Suprapubic skin (tissue), 4 donors: ENCODE data around the gene OSBP2.

ENCODE experiments used
- POLR2A ChIP-seq, 2 donors: fragments of 450-650 bp; IDR thresholded peaks; one replicate each; pipeline ENCODE4 v1.6.1; 2017; ENCODE audit warnings: antibody characterized with exemption in 2 of 2, mild to moderate bottlenecking in 2 of 2, moderate library complexity in 2 of 2
- POLR2AphosphoS5 ChIP-seq, 3 donors: sonication (generic); formaldehyde crosslinking; IDR thresholded peaks; one replicate each; pipeline ENCODE4 v1.6.1; 2017; ENCODE audit warnings: antibody characterized with exemption in 3 of 3
- TF ChIP-seq, protein P1 (sequence below), 2 donors: fragments of 200-600 bp in 1 of 2; fragments of 450-650 bp in 1 of 2; sonication (generic) in 1 of 2; IDR thresholded peaks; one replicate each; pipeline ENCODE4 v1.5.1; 2016 to 2019; ENCODE audit warnings: antibody characterized with exemption in 2 of 2, mild to moderate bottlenecking in 1 of 2, moderate library complexity in 1 of 2

GRCh38 chr22:30777587-30777986 lies 82.9 kb downstream of the OSBP2 start:
- no peak for TF ChIP-seq POLR2A (IDR thresholded peaks at IDR 0.05)
- TF ChIP-seq, protein P1, sequence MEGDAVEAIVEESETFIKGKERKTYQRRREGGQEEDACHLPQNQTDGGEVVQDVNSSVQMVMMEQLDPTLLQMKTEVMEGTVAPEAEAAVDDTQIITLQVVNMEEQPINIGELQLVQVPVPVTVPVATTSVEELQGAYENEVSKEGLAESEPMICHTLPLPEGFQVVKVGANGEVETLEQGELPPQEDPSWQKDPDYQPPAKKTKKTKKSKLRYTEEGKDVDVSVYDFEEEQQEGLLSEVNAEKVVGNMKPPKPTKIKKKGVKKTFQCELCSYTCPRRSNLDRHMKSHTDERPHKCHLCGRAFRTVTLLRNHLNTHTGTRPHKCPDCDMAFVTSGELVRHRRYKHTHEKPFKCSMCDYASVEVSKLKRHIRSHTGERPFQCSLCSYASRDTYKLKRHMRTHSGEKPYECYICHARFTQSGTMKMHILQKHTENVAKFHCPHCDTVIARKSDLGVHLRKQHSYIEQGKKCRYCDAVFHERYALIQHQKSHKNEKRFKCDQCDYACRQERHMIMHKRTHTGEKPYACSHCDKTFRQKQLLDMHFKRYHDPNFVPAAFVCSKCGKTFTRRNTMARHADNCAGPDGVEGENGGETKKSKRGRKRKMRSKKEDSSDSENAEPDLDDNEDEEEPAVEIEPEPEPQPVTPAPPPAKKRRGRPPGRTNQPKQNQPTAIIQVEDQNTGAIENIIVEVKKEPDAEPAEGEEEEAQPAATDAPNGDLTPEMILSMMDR (IDR thresholded peaks at IDR 0.05) = no peak
- no peak for TF ChIP-seq POLR2AphosphoS5 (IDR thresholded peaks at IDR 0.05)
